GM23248 (cell line): ENCODE data around the gene JAM2. TPM values are rescaled to one million over a fixed set of nuclear protein-coding genes. Genes with fewer than 3 reads are reported as not detected.
A peak's percentile ranks its signal among the peaks of the same experiment; 100 is the strongest.

Experiments
- DNase-seq: peaks from one replicate; pipeline ENCODE4 v3.0.0-alpha.2; 2015
- H2AFZ ChIP-seq: fragments of 200-600 bp; sonication (generic); 2 replicates; pipeline ENCODE4 v1.6.1; 2016; ENCODE audit warnings: antibody characterized with exemption
- H3F3A ChIP-seq: fragments of 200-600 bp; sonication (generic); 2 replicates; pipeline ENCODE4 v1.6.1; 2016; ENCODE audit warnings: mild to moderate bottlenecking, antibody characterized with exemption, mixed run types; ENCODE audit not compliant: insufficient read depth
- H3K27ac ChIP-seq: fragments of 200-600 bp; sonication (generic); 2 replicates; pipeline ENCODE4 v1.5.1; 2016; ENCODE audit warnings: mild to moderate bottlenecking
- H3K27me3 ChIP-seq: fragments of 200-600 bp; sonication (generic); replicated peaks from 2 replicates; pipeline ENCODE4 v1.6.1; 2016; ENCODE audit warnings: mild to moderate bottlenecking; ENCODE audit not compliant: insufficient read depth
- H3K36me3 ChIP-seq: fragments of 200-600 bp; sonication (generic); 2 replicates; pipeline ENCODE4 v1.6.1; 2016; ENCODE audit warnings: low read depth, mild to moderate bottlenecking
- H3K4me1 ChIP-seq: fragments of 200-600 bp; sonication (generic); 2 replicates; pipeline ENCODE4 v1.6.1; 2016; ENCODE audit warnings: mild to moderate bottlenecking; ENCODE audit not compliant: insufficient read depth
- H3K4me2 ChIP-seq: fragments of 200-600 bp; sonication (generic); one replicate; pipeline ENCODE4 v1.6.1; 2016; ENCODE audit warnings: mild to moderate bottlenecking; ENCODE audit not compliant: unreplicated experiment
- H3K4me3 ChIP-seq: fragments of 200-600 bp; sonication (generic); 2 replicates; pipeline ENCODE4 v1.5.1; 2016; ENCODE audit warnings: mild to moderate bottlenecking
- H3K79me2 ChIP-seq: fragments of 200-600 bp; sonication (generic); 2 replicates; pipeline ENCODE4 v1.6.1; 2016; ENCODE audit warnings: mild to moderate bottlenecking; ENCODE audit not compliant: insufficient read depth
- H3K9ac ChIP-seq: fragments of 200-600 bp; sonication (generic); 2 replicates; pipeline ENCODE4 v1.6.1; 2016; ENCODE audit warnings: mild to moderate bottlenecking
- H3K9me2 ChIP-seq: fragments of 200-600 bp; sonication (generic); 2 replicates; pipeline ENCODE4 v1.6.1; 2016; ENCODE audit warnings: mixed run types, mild to moderate bottlenecking, moderate library complexity; ENCODE audit not compliant: insufficient read depth
- H3K9me3 ChIP-seq: fragments of 200-600 bp; sonication (generic); one replicate; pipeline ENCODE4 v1.6.1; 2017; ENCODE audit warnings: low read depth
- H4K20me1 ChIP-seq: fragments of 200-600 bp; sonication (generic); 2 replicates; pipeline ENCODE4 v1.6.0; 2016; ENCODE audit not compliant: insufficient read depth
- EZH2 ChIP-seq: fragments of 200-600 bp; sonication (generic); IDR thresholded peaks from 2 replicates; pipeline ENCODE4 v1.6.1; 2018; ENCODE audit warnings: antibody characterized with exemption, mild to moderate bottlenecking; ENCODE audit not compliant: insufficient read depth, poor library complexity, severe bottlenecking
- EZH2phosphoT487 ChIP-seq: fragments of 200-600 bp; sonication (generic); IDR thresholded peaks from 2 replicates; pipeline ENCODE4 v1.6.1; 2018; ENCODE audit warnings: antibody characterized with exemption, moderate library complexity, mild to moderate bottlenecking, low read depth; ENCODE audit not compliant: insufficient read depth
- WGBS, 2 experiments: methylation state at CpG; one replicate each; pipeline ENCODE4 v1.1.6; 2015 to 2017; ENCODE audit warnings: low lambda C conversion rate in 2 of 2, low coverage in 1 of 2; ENCODE audit errors: missing lambda C conversion rate in 2 of 2; 5-methylcytosine and 5-hydroxymethylcytosine counted together
- in situ Hi-C: fragments of 300-500 bp; cut with MboI; formaldehyde crosslinking; loops from 2 replicates; pipeline ENCODE4 v1.15.0; 2020
- polyA plus RNA-seq: library from polyadenylated mRNA; unstranded; fragments of >200 nt; fragmentation: Nextera tagmentation; extraction: Ambion mirVana; gene quantifications from 2 replicates; pipeline ENCODE4 v1.2.1, GENCODE V29; 2016
- total RNA-seq: library from RNA; depleted of rRNA; stranded (reverse); fragments of >200 nt; shearing (Covaris generic); gene quantifications from 2 replicates; pipeline ENCODE4 v1.2.3, GENCODE V29; 2014

Gene JAM2
- total and polyA plus RNA-seq, 2 experiments from 2014 or later = 1.9 TPM

DNA sequence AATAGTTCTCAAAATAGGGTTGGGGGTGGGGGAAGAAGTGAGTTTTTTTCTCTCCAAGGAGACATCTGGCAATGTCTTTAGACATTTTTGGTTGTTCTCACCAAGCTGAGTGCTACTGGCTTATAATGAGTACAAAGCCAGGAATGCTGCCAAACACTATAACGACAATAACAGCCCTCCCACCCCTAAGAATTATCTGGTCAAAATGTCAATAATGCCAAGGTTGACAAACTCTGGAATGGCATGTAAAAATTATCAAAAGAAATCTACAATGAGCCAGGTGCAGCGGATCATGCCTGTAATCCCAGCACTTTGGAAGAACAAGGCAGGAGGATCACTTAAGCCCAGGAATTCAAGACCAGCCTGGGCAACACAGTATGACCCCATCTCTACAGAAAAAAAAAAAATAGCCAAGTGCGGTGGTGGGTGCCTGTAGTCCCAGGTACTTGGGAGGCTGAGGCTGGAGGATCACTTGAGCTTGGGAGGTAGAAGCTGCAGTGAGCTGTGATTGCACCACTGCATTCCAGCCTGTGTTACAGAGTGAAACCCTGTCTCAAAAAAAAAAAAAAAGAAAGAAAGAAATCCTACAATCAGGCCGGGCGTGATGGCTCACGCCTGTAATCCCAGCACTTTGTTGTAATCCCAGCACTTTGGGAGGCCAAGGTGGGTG lies 93.2 kb downstream of the JAM2 start:
- H2AFZ ChIP-seq = no peak overlapping the region
- H3K27me3 ChIP-seq = no peaks in the 10 kb centered on the region
- H3K9me3 ChIP-seq = no peaks in the 10 kb centered on the region
- DNase-seq = no peak
- peak overlapping the region; percentile 97; the same call in 1 of the 2 replicates for H3K27ac ChIP-seq
- peaks cover 29% of the 10 kb centered on the region; the same call in 1 of the 2 replicates for H3F3A ChIP-seq
- H3K4me3 ChIP-seq = no peak overlapping the region
- in situ Hi-C loops = no loop called here
- peaks cover 26% of the 10 kb centered on the region for H3K4me1 ChIP-seq
- H4K20me1 ChIP-seq = no peaks in the 10 kb centered on the region
- H3K36me3 ChIP-seq = peaks cover 31% of the 10 kb centered on the region
- H3K79me2 ChIP-seq = peaks cover 89% of the 10 kb centered on the region
- H3K9me2 ChIP-seq = no peaks in the 10 kb centered on the region
- no peak overlapping the region for H3K4me2 ChIP-seq
- TF ChIP-seq EZH2 = no peak
- TF ChIP-seq EZH2phosphoT487 = no peak
- 84 to 85% methylated on average over 6 of the region's 6 CpGs for WGBS, 2 experiments
- H3K9ac ChIP-seq = no peak overlapping the region

DNA sequence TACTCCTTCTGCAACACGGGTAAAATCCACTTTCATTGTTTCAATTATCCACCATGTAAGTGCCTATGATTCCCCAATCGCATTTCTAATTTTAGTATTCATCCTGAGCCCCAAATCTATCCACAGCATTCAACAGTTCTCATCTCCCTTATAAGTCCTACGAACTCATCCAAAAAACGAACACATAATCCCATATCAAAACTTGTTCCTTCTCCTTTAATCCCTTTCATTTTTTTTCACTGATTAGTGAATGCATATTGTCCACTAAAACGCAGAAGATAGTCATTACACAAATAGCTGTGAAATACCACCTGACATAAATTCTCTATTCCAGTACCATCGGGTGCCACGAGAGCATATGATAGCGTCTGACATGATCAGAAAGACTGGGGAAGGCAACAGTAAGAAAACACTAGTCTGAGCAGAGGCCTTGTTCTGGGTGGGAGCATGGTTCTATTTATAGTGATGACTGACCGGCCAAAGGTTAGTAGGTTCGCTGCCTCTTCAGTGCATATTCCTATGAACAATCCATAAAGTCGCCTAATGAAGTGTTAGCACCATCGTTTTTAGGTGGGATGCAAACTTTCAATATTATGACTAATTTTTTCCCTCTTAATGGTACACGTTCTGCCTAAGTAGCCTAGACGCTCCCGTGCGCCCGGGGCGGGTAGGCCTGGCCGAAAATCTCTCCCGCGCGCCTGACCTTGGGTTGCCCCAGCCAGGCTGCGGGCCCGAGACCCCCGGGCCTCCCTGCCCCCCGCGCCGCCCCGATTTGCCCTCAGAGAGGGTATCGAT lies 95.0 kb downstream of the JAM2 start:
- no peak for TF ChIP-seq EZH2
- TF ChIP-seq EZH2phosphoT487 = no peak
- peak overlapping the region; percentile 97 for H3K27ac ChIP-seq
- no peaks in the 10 kb centered on the region for H3K9me2 ChIP-seq
- in situ Hi-C loops = no loop called here
- WGBS, 2 experiments = 2% methylated on average over 28 to 30 of the region's 30 CpGs
- peak overlapping the region; percentile 99 for H3K4me3 ChIP-seq
- peaks cover 89% of the 10 kb centered on the region for H3K79me2 ChIP-seq
- peaks cover 13% of the 10 kb centered on the region for H3K36me3 ChIP-seq
- peak; percentile 75 for DNase-seq
- no peaks in the 10 kb centered on the region for H4K20me1 ChIP-seq
- H2AFZ ChIP-seq = peak overlapping the region; percentile 89
- peak overlapping the region; percentile 99 for H3K4me2 ChIP-seq
- peak overlapping the region; percentile 96 for H3K9ac ChIP-seq
- peaks cover 24% of the 10 kb centered on the region; the same call in 1 of the 2 replicates for H3F3A ChIP-seq
- no peaks in the 10 kb centered on the region for H3K9me3 ChIP-seq
- peaks cover 30% of the 10 kb centered on the region for H3K4me1 ChIP-seq
- H3K27me3 ChIP-seq = no peaks in the 10 kb centered on the region

DNA sequence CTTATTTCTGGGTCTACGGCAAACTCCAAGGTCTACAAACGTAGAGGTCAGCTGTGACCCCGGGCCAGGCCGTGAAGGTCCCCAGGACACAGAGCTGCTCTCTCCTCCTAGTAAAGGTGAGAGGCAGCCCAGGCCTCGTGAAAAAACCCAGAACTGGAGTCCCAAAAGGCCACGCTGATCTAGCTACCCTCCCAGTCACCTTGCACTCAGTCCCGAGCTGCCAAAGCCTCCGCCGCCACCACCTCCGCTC lies 95.5 kb downstream of the JAM2 start:
- DNase-seq = no peak
- Histone ChIP-seq H3K9ac (peak overlapping the region; percentile 96), H3K27me3 (no peaks in the 10 kb centered on the region), H3K9me2 (no peaks in the 10 kb centered on the region), H3K4me1 (peaks cover 30% of the 10 kb centered on the region), H2AFZ (peak overlapping the region; percentile 89), H3K27ac (peak overlapping the region; percentile 97), H4K20me1 (no peaks in the 10 kb centered on the region), H3K4me3 (peak overlapping the region; percentile 99), H3K79me2 (peaks cover 89% of the 10 kb centered on the region), H3K9me3 (no peaks in the 10 kb centered on the region), H3F3A (peaks cover 24% of the 10 kb centered on the region; the same call in 1 of the 2 replicates), H3K4me2 (peak overlapping the region; percentile 99), H3K36me3 (peaks cover 8% of the 10 kb centered on the region)
- WGBS, 2 experiments = 0 to 1% methylated on average over 8 to 10 of the region's 10 CpGs
- no peak for TF ChIP-seq EZH2phosphoT487
- TF ChIP-seq EZH2 = no peak
- in situ Hi-C loops = no loop called here

- no peaks in the 10 kb centered on the region for H3K9me2 ChIP-seq
- in situ Hi-C loops = no loop called here
- peak within 1 kb of the TSS; percentile 97 for H3K27ac ChIP-seq
- H3K4me3 ChIP-seq = peak within 1 kb of the TSS; percentile 99
- H3F3A ChIP-seq = peaks cover 24% of the 10 kb centered on the region; the same call in 1 of the 2 replicates
- peak; percentile 100 for DNase-seq
- no peaks in the 10 kb centered on the region for H3K27me3 ChIP-seq
- 0 to 1% methylated on average over 58 to 59 of the region's 64 CpGs for WGBS, 2 experiments
- H3K4me2 ChIP-seq = peak within 1 kb of the TSS; percentile 99
- H3K9ac ChIP-seq = peak within 1 kb of the TSS; percentile 96
- peaks cover 3% of the 10 kb centered on the region; the same call in 1 of the 2 replicates for H3K36me3 ChIP-seq
- peaks cover 30% of the 10 kb centered on the region for H3K4me1 ChIP-seq
- TF ChIP-seq EZH2 (no peak), EZH2phosphoT487 (no peak)
- H4K20me1 ChIP-seq = no peaks in the 10 kb centered on the region
- H3K79me2 ChIP-seq = peaks cover 89% of the 10 kb centered on the region
- H2AFZ ChIP-seq = peak within 1 kb of the TSS; percentile 89
- H3K9me3 ChIP-seq = no peaks in the 10 kb centered on the region
These were observed 96.0 kb downstream of the JAM2 start, which contains the start of the genes ATP5PF and GABPA for GRCh38 chr21:25734904-25735645. TSS of gene ATP5PF (minus strand) at chr21:25734904. CDS start at chr21:25729794, 5,110 bp downstream. TSS of gene GABPA (plus strand) at chr21:25734972. CDS start at chr21:25741599, 6,627 bp downstream.
